H1 (cell line): ENCODE results near the gene CRYGA. TPM values are rescaled to one million over a fixed set of nuclear protein-coding genes. Genes with fewer than 3 reads are reported as not detected.

Experiments
- CTCF ChIA-PET: fragments of 300-600 bp; sonication (Branson Sonifier 250); formaldehyde crosslinking; loops from one replicate; lab custom pipeline; 2021; ENCODE audit not compliant: partially characterized antibody; lab: Charles Lee
- POLR2A ChIA-PET: fragments of 300-600 bp; sonication (Branson Sonifier 250); formaldehyde crosslinking; loops from one replicate; lab custom pipeline; 2021; ENCODE audit warnings: inconsistent platforms; ENCODE audit not compliant: partially characterized antibody; lab: Charles Lee
- DNase-seq, 2 experiments: peaks; one replicate each; pipeline versions ENCODE4 v3.0.0 to v3.0.0-alpha.2; 2010 to 2022; ENCODE audit warnings: low spot score in 2 of 2, low read depth in 1 of 2, mixed read lengths in 1 of 2
- FAIRE-seq: peaks from 2 replicates; lab custom pipeline; 2011; peaks lifted over from hg19 to GRCh38; lab: Jason Lieb, UNC
- H2AFZ ChIP-seq: 2 replicates; pipeline ENCODE4 v1.8.1; 2012; ENCODE audit warnings: low read length, inconsistent platforms
- H2AK5ac ChIP-seq: 2 replicates; pipeline ENCODE4 v1.6.1; 2013; ENCODE audit warnings: low read depth, low read length
- H2BK120ac ChIP-seq: replicated peaks from 2 replicates; pipeline ENCODE3; 2013; ENCODE audit warnings: low read depth, low read length, inconsistent platforms
- H2BK12ac ChIP-seq: 2 replicates; pipeline ENCODE4 v1.6.1; 2013; ENCODE audit warnings: low read depth, low read length
- H2BK15ac ChIP-seq: 2 replicates; pipeline ENCODE4 v1.6.1; 2013; ENCODE audit warnings: low read length
- H2BK20ac ChIP-seq: 2 replicates; pipeline ENCODE4 v1.6.1; 2013; ENCODE audit warnings: low read length
- H2BK5ac ChIP-seq: 2 replicates; pipeline ENCODE4 v1.6.1; 2013; ENCODE audit warnings: low read depth, low read length
- H3K14ac ChIP-seq: 2 replicates; pipeline ENCODE4 v1.6.1; 2013; ENCODE audit warnings: inconsistent platforms; ENCODE audit not compliant: insufficient read length
- H3K18ac ChIP-seq: 2 replicates; pipeline ENCODE4 v1.6.1; 2013; ENCODE audit warnings: low read length; ENCODE audit errors: extremely low read depth
- H3K23ac ChIP-seq: 2 replicates; pipeline ENCODE4 v1.6.1; 2013; ENCODE audit warnings: inconsistent platforms; ENCODE audit not compliant: insufficient read length
- H3K23me2 ChIP-seq: 2 replicates; pipeline ENCODE4 v1.6.1; 2013; ENCODE audit warnings: low read depth, low read length
- H3K27ac ChIP-seq: 2 replicates; pipeline ENCODE4 v1.6.1; 2011; ENCODE audit warnings: low read depth, low read length, inconsistent platforms
- H3K27me3 ChIP-seq, 4 experiments: replicated peaks in 1 of 4; 1 replicate in 1 of 4; 2 replicates in 3 of 4; pipeline versions ENCODE4 v1.6.1 to v1.8.1; 2011 to 2013; ENCODE audit warnings: low read length in 3 of 4, mild to moderate bottlenecking in 3 of 4, inconsistent platforms in 2 of 4, mixed read lengths in 2 of 4, moderate library complexity in 1 of 4; ENCODE audit not compliant: control insufficient read depth in 3 of 4, insufficient read depth in 3 of 4; ENCODE audit errors: extremely low read depth in 1 of 4
- H3K36me3 ChIP-seq, 4 experiments: 2 replicates each; pipeline versions ENCODE4 v1.6.1 to v1.8.1; 2011 to 2013; ENCODE audit warnings: mild to moderate bottlenecking in 4 of 4, low read length in 3 of 4, moderate library complexity in 2 of 4, control low read depth in 1 of 4, inconsistent platforms in 1 of 4; ENCODE audit not compliant: insufficient read depth in 4 of 4, control insufficient read depth in 2 of 4
- H3K4ac ChIP-seq: replicated peaks from 2 replicates; pipeline ENCODE3; 2013; ENCODE audit warnings: low read length, low read depth, mixed read lengths, inconsistent platforms; ENCODE audit not compliant: insufficient read length
- H3K4me1 ChIP-seq, 4 experiments: replicated peaks in 1 of 4; 1 replicate in 1 of 4; 2 replicates in 3 of 4; pipeline versions ENCODE4 v1.6.1 to v1.8.1; 2011 to 2013; ENCODE audit warnings: low read length in 3 of 4, inconsistent platforms in 2 of 4, mixed read lengths in 1 of 4; ENCODE audit not compliant: insufficient read depth in 4 of 4, control insufficient read depth in 3 of 4
- H3K4me2 ChIP-seq, 2 experiments: 2 replicates each; pipeline versions ENCODE4 v1.6.1 to v1.8.1; 2011 to 2013; ENCODE audit warnings: low read depth in 2 of 2, low read length in 2 of 2, control low read depth in 1 of 2, inconsistent platforms in 1 of 2, mild to moderate bottlenecking in 1 of 2; ENCODE audit not compliant: insufficient read depth in 1 of 2
- H3K4me3 ChIP-seq, 4 experiments: fragments of 200-600, 300-600 bp in 1 of 4; sonication (generic), shearing (Covaris generic), sonication (Bioruptor Twin) in 1 of 4; 2 replicates each; pipeline versions ENCODE4 v1.5.1 to v1.8.1; 2011 to 2016; ENCODE audit warnings: low read length in 4 of 4, low read depth in 3 of 4, control low read depth in 2 of 4, inconsistent platforms in 2 of 4, mild to moderate bottlenecking in 2 of 4, mixed read lengths in 1 of 4, moderate library complexity in 1 of 4; ENCODE audit not compliant: insufficient read depth in 2 of 4; ENCODE audit errors: extremely low read depth in 1 of 4
- H3K56ac ChIP-seq: replicated peaks from 2 replicates; pipeline ENCODE3; 2013; ENCODE audit warnings: low read depth, mild to moderate bottlenecking, mixed read lengths, low read length, inconsistent platforms; ENCODE audit not compliant: insufficient read length
- H3K79me1 ChIP-seq: 2 replicates; pipeline ENCODE4 v1.6.1; 2013; ENCODE audit warnings: low read depth, low read length, control low read depth
- H3K79me2 ChIP-seq, 2 experiments: 2 replicates each; pipeline versions ENCODE4 v1.6.1 to v1.8.1; 2012 to 2013; ENCODE audit warnings: low read length in 2 of 2, mild to moderate bottlenecking in 2 of 2, inconsistent platforms in 1 of 2; ENCODE audit not compliant: insufficient read depth in 2 of 2, control insufficient read depth in 1 of 2
- H3K9ac ChIP-seq, 4 experiments: replicated peaks in 1 of 4; 1 replicate in 1 of 4; 2 replicates in 3 of 4; pipeline versions ENCODE4 v1.6.1 to v1.8.1; 2011 to 2013; ENCODE audit warnings: low read depth in 3 of 4, low read length in 3 of 4, control low read depth in 2 of 4, mild to moderate bottlenecking in 2 of 4, moderate library complexity in 2 of 4, inconsistent platforms in 1 of 4; ENCODE audit errors: extremely low read depth in 1 of 4
- H3K9me3 ChIP-seq, 2 experiments: 2 replicates each; pipeline versions ENCODE4 v1.6.1 to v1.8.1; 2012 to 2013; ENCODE audit warnings: mild to moderate bottlenecking in 2 of 2, moderate library complexity in 2 of 2, control low read depth in 1 of 2, inconsistent platforms in 1 of 2, low read depth in 1 of 2, low read length in 1 of 2, mixed read lengths in 1 of 2; ENCODE audit not compliant: insufficient read depth in 2 of 2
- H4K20me1 ChIP-seq, 2 experiments: replicated peaks in 1 of 2; 2 replicates each; pipeline versions ENCODE3 to v1.8.1; 2011 to 2013; ENCODE audit warnings: inconsistent platforms in 2 of 2, low read length in 2 of 2, mild to moderate bottlenecking in 1 of 2; ENCODE audit not compliant: insufficient read depth in 2 of 2, control insufficient read depth in 1 of 2
- H4K5ac ChIP-seq: 2 replicates; pipeline ENCODE4 v1.6.1; 2013; ENCODE audit warnings: low read length, low read depth, mixed read lengths, inconsistent platforms; ENCODE audit not compliant: insufficient read length
- H4K8ac ChIP-seq: 2 replicates; pipeline ENCODE4 v1.8.0; 2013; ENCODE audit warnings: mild to moderate bottlenecking, moderate library complexity, low read length, inconsistent platforms; ENCODE audit not compliant: insufficient read depth; ENCODE audit errors: extremely low read depth
- H4K91ac ChIP-seq: replicated peaks from 2 replicates; pipeline ENCODE3; 2013; ENCODE audit warnings: low read length, mixed read lengths, inconsistent platforms; ENCODE audit not compliant: insufficient read length
- EP300 ChIP-seq, 2 experiments: IDR thresholded peaks; 1 replicate in 1 of 2; 2 replicates in 1 of 2; pipeline ENCODE4 v1.6.1; 2011 to 2012; ENCODE audit warnings: low read depth in 2 of 2, low read length in 2 of 2, mild to moderate bottlenecking in 2 of 2, borderline replicate concordance in 1 of 2, inconsistent platforms in 1 of 2, moderate library complexity in 1 of 2
- EZH2 ChIP-seq: fragments of 200-600 bp; sonication (generic); IDR thresholded peaks from 2 replicates; pipeline ENCODE4 v1.7.1; 2012; ENCODE audit warnings: low read depth, mild to moderate bottlenecking, moderate library complexity, low read length, inconsistent platforms; ENCODE audit not compliant: severe bottlenecking
- FOSL1 ChIP-seq: IDR thresholded peaks from 2 replicates; pipeline ENCODE4 v1.6.1; 2011; ENCODE audit warnings: mild to moderate bottlenecking, low read depth, low read length, moderate library complexity; ENCODE audit not compliant: insufficient read depth
- HDAC2 ChIP-seq, 2 experiments: fragments of 300-600 bp in 1 of 2; sonication (generic) in 1 of 2; IDR thresholded peaks; 2 replicates each; pipeline ENCODE4 v1.6.1; 2011 to 2012; ENCODE audit warnings: low read depth in 2 of 2, low read length in 2 of 2, mild to moderate bottlenecking in 2 of 2, moderate library complexity in 2 of 2, borderline replicate concordance in 1 of 2, inconsistent platforms in 1 of 2
- HDAC6 ChIP-seq: IDR thresholded peaks from one replicate; pipeline ENCODE4 v1.7.1; 2012; ENCODE audit warnings: low read depth, mild to moderate bottlenecking, inconsistent platforms, low read length, moderate library complexity
- KDM4A ChIP-seq: IDR thresholded peaks from one replicate; pipeline ENCODE4 v1.7.1; 2012; ENCODE audit warnings: low read depth, mild to moderate bottlenecking, moderate library complexity, low read length, inconsistent platforms; ENCODE audit not compliant: severe bottlenecking
- NANOG ChIP-seq: IDR thresholded peaks from 2 replicates; pipeline ENCODE4 v1.6.1; 2011; ENCODE audit warnings: low read length, low read depth, mild to moderate bottlenecking, inconsistent platforms; ENCODE audit not compliant: insufficient read depth, poor library complexity, severe bottlenecking
- RNF2 ChIP-seq: fragments of 200-900, 300-1000 bp; sonication (generic); IDR thresholded peaks from 2 replicates; pipeline ENCODE4 v1.7.1; 2016; ENCODE audit warnings: borderline replicate concordance, low read depth, mild to moderate bottlenecking, antibody characterized with exemption, low read length; ENCODE audit not compliant: poor library complexity, severe bottlenecking; ENCODE audit errors: missing control alignments
- TBP ChIP-seq: IDR thresholded peaks from 2 replicates; pipeline ENCODE4 v1.6.1; 2011; ENCODE audit warnings: low read depth, low read length, improper control_type of control experiment
- polyA plus RNA-seq, 7 experiments: library from polyadenylated mRNA; depleted of rRNA in 3 of 7; stranded (reverse) in 5 of 7; unstranded in 2 of 7; fragments of >200 nt in 5 of 7; fragments of 200-250 nt in 2 of 7; gene quantifications; 1 replicate in 5 of 7; 2 replicates in 1 of 7; 4 replicates in 1 of 7; pipeline versions ENCODE4 v1.2.1 to v1.2.3, GENCODE V29; 2011 to 2013; ENCODE audit warnings: missing spikeins in 2 of 7, mixed read lengths in 2 of 7
- total RNA-seq: library from RNA; stranded (reverse); fragmentation: NEBNext Ultra II Directional; extraction: Animal tissue kit (Norgen Biotek cat#: 25700); gene quantifications from 2 replicates; pipeline ENCODE4 v1.2.1, GENCODE V29; 2021

Gene CRYGA
- total and polyA plus RNA-seq, 2 of the 8 experiments (the other 6 are each of a cell fraction or from before 2014, with no cell fraction given): not detected

GRCh38 chr2:208153156-208153555, 10.2 kb downstream of the CRYGA start:
- DNase-seq: no peak
- Histone ChIP-seq H2BK120ac (no peak overlapping the region), H3K9me3 (0 out of 4 replicates have a peak, but pooled peaks cover 2 to 5% of the 10 kb centered on the region in 2 experiments)

More at GRCh38 chr2:208153156-208153555, 10.2 kb downstream of the CRYGA start:
- no peak overlapping the region for H3K4ac ChIP-seq
- no peaks in the 10 kb centered on the region for H3K27me3 ChIP-seq
- no peaks in the 10 kb centered on the region for H3K79me1 ChIP-seq
- H3K56ac ChIP-seq: no peak overlapping the region
- no peak overlapping the region for H4K5ac ChIP-seq
- no peak overlapping the region for H3K14ac ChIP-seq
- no peak overlapping the region for H2AFZ ChIP-seq
- no peak overlapping the region for H2BK5ac ChIP-seq
- ChIA-PET CTCF (interaction anchor here (2.9 kb wide), 1 partner anchor 22 kb away, joined by 16 read pairs; no protein-coding TSS in a partner anchor), POLR2A (no interaction called here)
- no peak overlapping the region for H3K4me2 ChIP-seq
- TF ChIP-seq HDAC2 (IDR thresholded peaks at IDR 0.05; ENCODE audit: borderline replicate concordance in 1 of 2, low read depth in 2 of 2, low read length in 2 of 2): no peak
- TF ChIP-seq NANOG: no peak
- no peak for TF ChIP-seq EZH2
- no peak for TF ChIP-seq RNF2
- no peak for TF ChIP-seq HDAC6
- TF ChIP-seq FOSL1: no peak
- no peak for TF ChIP-seq KDM4A
- no peak for TF ChIP-seq TBP
- no peak for TF ChIP-seq EP300 (IDR thresholded peaks at IDR 0.05; ENCODE audit: borderline replicate concordance in 1 of 2, low read depth in 2 of 2, low read length in 2 of 2)
- H2BK20ac ChIP-seq: no peak overlapping the region
- H2AK5ac ChIP-seq: no peak overlapping the region
- no peaks in the 10 kb centered on the region for H3K79me2 ChIP-seq
- no peaks in the 10 kb centered on the region for H3K36me3 ChIP-seq
- H2BK15ac ChIP-seq: no peak overlapping the region
- no peak overlapping the region for H3K23ac ChIP-seq
- no peak overlapping the region for H3K9ac ChIP-seq
- no peak overlapping the region for H4K91ac ChIP-seq
- H3K4me3 ChIP-seq: no peak overlapping the region
- H4K8ac ChIP-seq: no peak overlapping the region
- FAIRE-seq: no peak
- no peaks in the 10 kb centered on the region for H3K4me1 ChIP-seq
- no peaks in the 10 kb centered on the region for H3K23me2 ChIP-seq
- H3K18ac ChIP-seq: no peak overlapping the region
- no peak overlapping the region for H3K27ac ChIP-seq
- no peaks in the 10 kb centered on the region for H4K20me1 ChIP-seq
- H2BK12ac ChIP-seq: no peak overlapping the region
